ENCODE data around the gene OLFM3. TPM values are rescaled to one million over a fixed set of nuclear protein-coding genes. Genes with fewer than 3 reads are reported as not detected.

Gene OLFM3
- total RNA-seq: 28.9 TPM

GRCh38 chr1:101996825-101997465, at the start of gene OLFM3:
Gene OLFM3 (minus strand): TSS chr1:101996926.
- FAIRE-seq (no peak), DNase-seq (ENCODE audit: low spot score in 2 of 2) (peak in 1 of 2 donors; percentile 12)

GRCh38 chr1:102045752-102046151, 49.0 kb upstream of the OLFM3 start:
- DNase-seq (ENCODE audit: low spot score in 2 of 2) (no peak), FAIRE-seq (no peak)

GRCh38 chr1:102032534-102032933, 35.8 kb upstream of the OLFM3 start:
- DNase-seq (ENCODE audit: low spot score in 2 of 2) (no peak), FAIRE-seq (no peak)

- FAIRE-seq: peak; percentile 10
- no peak for DNase-seq (ENCODE audit: low spot score in 2 of 2)
Measured at GRCh38 chr1:102019530-102019929, 22.8 kb upstream of the OLFM3 start.

- no peak for FAIRE-seq
Measured at GRCh38 chr1:102015728-102016127, 19.0 kb upstream of the OLFM3 start.

GRCh38 chr1:102002057-102002456, 5.3 kb upstream of the OLFM3 start:
- DNase-seq (ENCODE audit: low spot score in 2 of 2) (no peak), FAIRE-seq (no peak)

More at GRCh38 chr1:102015728-102016127, 19.0 kb upstream of the OLFM3 start:
- DNase-seq (ENCODE audit: low spot score in 2 of 2): no peak

GRCh38 chr1:101995984-101996745, 561 bp downstream of the OLFM3 start:
- no peak for FAIRE-seq

GRCh38 chr1:101993710-101994109, 3.0 kb downstream of the OLFM3 start:
- FAIRE-seq (no peak), DNase-seq (ENCODE audit: low spot score in 2 of 2) (no peak)

More at GRCh38 chr1:101995984-101996745, 561 bp downstream of the OLFM3 start:
- DNase-seq (ENCODE audit: low spot score in 2 of 2): no peak

- FAIRE-seq (no peak), DNase-seq (ENCODE audit: low spot score in 2 of 2) (no peak)
Measured at GRCh38 chr1:101992821-101993575, 3.7 kb downstream of the OLFM3 start.

GRCh38 chr1:101980974-101981373, 15.8 kb downstream of the OLFM3 start:
- DNase-seq (ENCODE audit: low spot score in 2 of 2) (no peak), FAIRE-seq (no peak)

GRCh38 chr1:101977266-101977665, 19.5 kb downstream of the OLFM3 start:
- no peak for FAIRE-seq
- DNase-seq (ENCODE audit: low spot score in 2 of 2): no peak

GRCh38 chr1:101976161-101976560, 20.6 kb downstream of the OLFM3 start:
- FAIRE-seq: no peak
- no peak for DNase-seq (ENCODE audit: low spot score in 2 of 2)

GRCh38 chr1:101975371-101975770, 21.4 kb downstream of the OLFM3 start:
- FAIRE-seq (no peak), DNase-seq (ENCODE audit: low spot score in 2 of 2) (no peak)

GRCh38 chr1:101974599-101975274, 22.0 kb downstream of the OLFM3 start:
- FAIRE-seq (no peak), DNase-seq (ENCODE audit: low spot score in 2 of 2) (no peak)

GRCh38 chr1:101971304-101971703, 25.4 kb downstream of the OLFM3 start:
- DNase-seq (ENCODE audit: low spot score in 2 of 2) (no peak), FAIRE-seq (no peak)

- FAIRE-seq (no peak), DNase-seq (ENCODE audit: low spot score in 2 of 2) (no peak)
Measured at GRCh38 chr1:101967871-101968270, 28.9 kb downstream of the OLFM3 start.

- FAIRE-seq: no peak
- no peak for DNase-seq (ENCODE audit: low spot score in 2 of 2)
Measured at GRCh38 chr1:101965341-101965740, 31.4 kb downstream of the OLFM3 start.

- FAIRE-seq: no peak
- DNase-seq (ENCODE audit: low spot score in 2 of 2): no peak
Measured at GRCh38 chr1:101964708-101965107, 32.0 kb downstream of the OLFM3 start.

GRCh38 chr1:101960142-101960541, 36.6 kb downstream of the OLFM3 start:
- FAIRE-seq (no peak), DNase-seq (ENCODE audit: low spot score in 2 of 2) (no peak)

- DNase-seq (ENCODE audit: low spot score in 2 of 2) (no peak), FAIRE-seq (no peak)
Measured at GRCh38 chr1:101959456-101959855, 37.3 kb downstream of the OLFM3 start.

- DNase-seq (ENCODE audit: low spot score in 2 of 2) (no peak), FAIRE-seq (no peak)
Measured at GRCh38 chr1:101957771-101958170, 39.0 kb downstream of the OLFM3 start.
